Spleen (tissue), 11 donors: ENCODE data around the gene SPEM2. TPM values are rescaled to one million over a fixed set of nuclear protein-coding genes. Genes with fewer than 3 reads are reported as not detected.
A peak's percentile ranks its signal among the peaks of the same experiment; 100 is the strongest.

Experiments used
- DNase-seq: peaks from one replicate; pipeline ENCODE4 v3.0.0-alpha.2; 2020
- H3K27ac ChIP-seq, 8 donors: fragments of 200-600 bp; sonication (generic) in 7 of 8; 1 replicate in 4 of 8; 2 replicates in 4 of 8; pipeline versions ENCODE4 v1.5.0 to v1.8.0; 2016 to 2021; ENCODE audit warnings: inconsistent platforms in 4 of 8, mild to moderate bottlenecking in 4 of 8, moderate library complexity in 1 of 8
- H3K27me3 ChIP-seq, 7 donors: fragments of 200-600 bp; sonication (generic) in 6 of 7; replicated peaks in 1 of 7; 1 replicate in 4 of 7; 2 replicates in 3 of 7; pipeline versions ENCODE4 v1.5.0 to v1.8.0; 2016 to 2021; ENCODE audit warnings: inconsistent platforms in 3 of 7, mild to moderate bottlenecking in 1 of 7
- H3K36me3 ChIP-seq, 6 donors: fragments of 200-600 bp; sonication (generic) in 5 of 6; 1 replicate in 4 of 6; 2 replicates in 2 of 6; pipeline versions ENCODE4 v1.5.0 to v1.8.0; 2016 to 2021; ENCODE audit warnings: inconsistent platforms in 2 of 6
- H3K4me1 ChIP-seq, 6 donors: fragments of 200-600 bp; sonication (generic) in 5 of 6; 1 replicate in 3 of 6; 2 replicates in 3 of 6; pipeline versions ENCODE4 v1.5.0 to v1.8.0; 2016 to 2021; ENCODE audit warnings: inconsistent platforms in 3 of 6
- H3K4me3 ChIP-seq, 8 donors: fragments of 200-600 bp; sonication (generic) in 7 of 8; 1 replicate in 4 of 8; 2 replicates in 4 of 8; pipeline versions ENCODE4 v1.5.0 to v1.8.0; 2016 to 2021; ENCODE audit warnings: inconsistent platforms in 4 of 8, mild to moderate bottlenecking in 4 of 8, moderate library complexity in 2 of 8
- H3K9me3 ChIP-seq, 8 donors: fragments of 200-600 bp; sonication (generic) in 7 of 8; 1 replicate in 4 of 8; 2 replicates in 4 of 8; pipeline versions ENCODE4 v1.5.0 to v1.8.0; 2016 to 2021; ENCODE audit warnings: inconsistent platforms in 4 of 8
- POLR2A ChIP-seq, 3 donors: fragments of 450-650 bp; IDR thresholded peaks; one replicate each; pipeline ENCODE4 v1.5.1; 2017; ENCODE audit warnings: antibody characterized with exemption in 3 of 3, mild to moderate bottlenecking in 1 of 3
- POLR2AphosphoS5 ChIP-seq, 3 donors: sonication (generic); formaldehyde crosslinking; IDR thresholded peaks; one replicate each; pipeline ENCODE4 v1.5.1; 2017; ENCODE audit warnings: antibody characterized with exemption in 3 of 3
- WGBS, 5 donors: extraction: QIAGEN DNeasy Blood & Tissue Kit in 3 of 5; methylation state at CpG; one replicate each; pipeline versions ENCODE4 v1.1.5 to v1.1.7; 2013 to 2018; 5-methylcytosine and 5-hydroxymethylcytosine counted together
- intact Hi-C: fragments of 100-400 bp; cut with DNase I; formaldehyde crosslinking; loops from one replicate; pipeline ENCODE4 v1.15.0; 2023; ENCODE audit warnings: low total_unique reads
- polyA plus RNA-seq, 3 donors: library from polyadenylated mRNA; stranded (reverse); fragments of 200-250 nt; gene quantifications; one replicate each; pipeline ENCODE4 v1.2.1, GENCODE V29; 2013
- total RNA-seq, 7 donors: library from RNA; depleted of rRNA in 3 of 7; stranded (reverse); fragments of >200 nt in 3 of 7; fragmentation: NEBNext Ultra II Directional in 4 of 7; extraction: Animal tissue kit (Norgen Biotek cat#: 25700) in 4 of 7; gene quantifications; one replicate each; pipeline versions ENCODE4 v1.1.0 to v1.2.1, GENCODE V29; 2016 to 2021
- TF ChIP-seq, protein P1 (sequence below), 11 experiments: fragments of 200-600 bp in 7 of 11; fragments of 450-650 bp in 4 of 11; sonication (generic) in 4 of 11; IDR thresholded peaks in 8 of 11; conservative IDR thresholded peaks in 3 of 11; 1 replicate in 7 of 11; 2 replicates in 4 of 11; pipeline versions ENCODE4 v1.4.0 to v1.8.0; 2016 to 2021; ENCODE audit warnings: antibody characterized with exemption in 11 of 11, inconsistent platforms in 4 of 11, mild to moderate bottlenecking in 1 of 11
- donor health status: healthy with polysubstance abuse.
- donor health status: DM: no; HTN: no; CAD: no; lungs with moderate emphysema.
- donor health status: DM: no; HTN: no; CAD: no.
- donor health status: Bipolar disorder and iron deficiency.
- donor health status: healthy.
- donor health status: DM: no; HTN: no; CAD: no.
- donor health status: DM: yes; HTN: yes; CAD: no.

The SPEM2 gene
- total and polyA plus RNA-seq, 10 donors: not detected

DNA sequence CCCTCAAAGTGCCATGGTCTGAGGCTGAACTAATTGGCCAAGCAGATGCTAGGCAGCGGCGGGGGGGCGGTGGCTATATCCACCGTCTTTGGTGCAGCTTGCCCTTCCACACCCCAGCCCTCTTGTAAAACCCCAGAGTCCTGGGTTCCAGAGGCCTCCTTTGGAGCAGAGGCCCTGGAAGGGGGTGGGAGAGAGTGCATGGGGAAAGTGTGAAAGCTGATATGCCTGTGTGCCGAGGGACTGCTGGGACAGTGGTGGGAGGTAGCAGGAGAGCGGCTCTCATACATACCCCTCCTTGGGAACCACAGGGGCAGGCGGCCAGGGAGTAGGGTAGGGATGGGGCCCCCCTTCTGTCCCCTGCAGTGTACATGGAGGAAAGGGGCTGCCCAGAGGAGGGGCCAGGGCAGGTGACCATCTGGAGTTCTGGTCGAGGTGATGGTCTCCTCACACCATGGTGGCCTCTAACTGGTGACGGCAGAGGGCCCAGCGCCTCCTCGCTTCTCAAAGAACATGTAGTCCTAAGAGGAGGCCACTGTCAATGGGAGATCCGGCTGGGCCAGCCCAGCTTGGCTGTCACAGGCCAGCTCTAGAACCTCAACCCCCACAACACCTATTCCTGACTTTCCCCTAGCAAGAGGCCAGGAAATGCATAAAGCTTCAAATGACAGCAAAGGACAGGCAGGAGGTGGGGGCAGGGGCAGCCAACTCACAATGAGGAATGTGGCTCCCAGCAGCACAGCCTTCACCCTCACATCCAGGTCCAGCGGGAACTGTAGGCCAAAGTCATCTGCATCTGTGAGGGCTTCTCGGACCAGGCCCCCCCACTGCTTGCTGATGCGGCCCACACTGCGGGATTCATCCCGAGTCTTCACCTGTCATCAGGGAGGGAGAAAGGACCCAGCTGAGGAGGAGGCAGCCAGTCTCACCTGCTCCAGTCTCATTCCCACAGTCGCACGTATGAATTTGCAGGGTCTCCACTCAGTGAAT, 35.2 kb upstream of the SPEM2 start:
- peaks cover 0 to 67% (median 30%) of the 10 kb centered on the region in 6 donors for H3K36me3 ChIP-seq
- H3K9me3 ChIP-seq: no peaks in the 10 kb centered on the region
- intact Hi-C loops: no loop called here
- TF ChIP-seq POLR2AphosphoS5 (IDR thresholded peaks at IDR 0.05) (peak in 1 of 3 donors; percentile 5), POLR2A (IDR thresholded peaks at IDR 0.05) (no peak)
- TF ChIP-seq, protein P1, sequence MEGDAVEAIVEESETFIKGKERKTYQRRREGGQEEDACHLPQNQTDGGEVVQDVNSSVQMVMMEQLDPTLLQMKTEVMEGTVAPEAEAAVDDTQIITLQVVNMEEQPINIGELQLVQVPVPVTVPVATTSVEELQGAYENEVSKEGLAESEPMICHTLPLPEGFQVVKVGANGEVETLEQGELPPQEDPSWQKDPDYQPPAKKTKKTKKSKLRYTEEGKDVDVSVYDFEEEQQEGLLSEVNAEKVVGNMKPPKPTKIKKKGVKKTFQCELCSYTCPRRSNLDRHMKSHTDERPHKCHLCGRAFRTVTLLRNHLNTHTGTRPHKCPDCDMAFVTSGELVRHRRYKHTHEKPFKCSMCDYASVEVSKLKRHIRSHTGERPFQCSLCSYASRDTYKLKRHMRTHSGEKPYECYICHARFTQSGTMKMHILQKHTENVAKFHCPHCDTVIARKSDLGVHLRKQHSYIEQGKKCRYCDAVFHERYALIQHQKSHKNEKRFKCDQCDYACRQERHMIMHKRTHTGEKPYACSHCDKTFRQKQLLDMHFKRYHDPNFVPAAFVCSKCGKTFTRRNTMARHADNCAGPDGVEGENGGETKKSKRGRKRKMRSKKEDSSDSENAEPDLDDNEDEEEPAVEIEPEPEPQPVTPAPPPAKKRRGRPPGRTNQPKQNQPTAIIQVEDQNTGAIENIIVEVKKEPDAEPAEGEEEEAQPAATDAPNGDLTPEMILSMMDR (IDR thresholded peaks at IDR 0.05 in 8 of 11, conservative IDR thresholded peaks at IDR 0.05 in 3 of 11): no peak
- 88 to 98% (median 91%) methylated on average over 13 to 19 of the region's 19 CpGs for WGBS, 5 donors
- DNase-seq: no peak
- H3K27me3 ChIP-seq: no peaks in the 10 kb centered on the region
- peaks cover 7 to 56% (median 39%) of the 10 kb centered on the region in 6 donors for H3K4me1 ChIP-seq
- H3K27ac ChIP-seq: peak overlapping the region in 7 of 8 donors; percentile 8 to 98 (median 54)
- H3K4me3 ChIP-seq: no peak overlapping the region

DNA sequence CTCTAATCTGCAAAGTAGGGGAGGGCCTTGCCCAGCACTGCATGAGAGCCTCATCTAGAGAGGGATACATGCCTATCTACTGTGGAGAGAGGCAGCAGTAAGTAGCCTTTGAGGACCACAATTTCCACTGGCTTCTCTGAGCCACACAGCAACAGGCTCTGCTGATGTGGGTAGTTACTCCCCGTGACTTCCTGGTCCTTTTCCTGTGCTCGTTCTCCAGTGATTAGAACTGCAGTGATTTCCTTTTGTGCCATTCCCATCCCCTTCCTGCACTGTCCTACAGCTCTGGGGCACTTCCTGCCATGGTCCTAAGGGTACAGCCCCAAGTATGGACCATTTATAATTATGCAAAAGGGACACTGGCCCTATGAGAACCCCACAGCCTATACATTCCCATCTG, 34.1 kb upstream of the SPEM2 start:
- WGBS, 5 donors: 25 to 50% (median 33%) methylated on average over 2 of the region's 2 CpGs
- peaks cover 0 to 67% (median 30%) of the 10 kb centered on the region in 6 donors for H3K36me3 ChIP-seq
- intact Hi-C loops: no loop called here

DNA sequence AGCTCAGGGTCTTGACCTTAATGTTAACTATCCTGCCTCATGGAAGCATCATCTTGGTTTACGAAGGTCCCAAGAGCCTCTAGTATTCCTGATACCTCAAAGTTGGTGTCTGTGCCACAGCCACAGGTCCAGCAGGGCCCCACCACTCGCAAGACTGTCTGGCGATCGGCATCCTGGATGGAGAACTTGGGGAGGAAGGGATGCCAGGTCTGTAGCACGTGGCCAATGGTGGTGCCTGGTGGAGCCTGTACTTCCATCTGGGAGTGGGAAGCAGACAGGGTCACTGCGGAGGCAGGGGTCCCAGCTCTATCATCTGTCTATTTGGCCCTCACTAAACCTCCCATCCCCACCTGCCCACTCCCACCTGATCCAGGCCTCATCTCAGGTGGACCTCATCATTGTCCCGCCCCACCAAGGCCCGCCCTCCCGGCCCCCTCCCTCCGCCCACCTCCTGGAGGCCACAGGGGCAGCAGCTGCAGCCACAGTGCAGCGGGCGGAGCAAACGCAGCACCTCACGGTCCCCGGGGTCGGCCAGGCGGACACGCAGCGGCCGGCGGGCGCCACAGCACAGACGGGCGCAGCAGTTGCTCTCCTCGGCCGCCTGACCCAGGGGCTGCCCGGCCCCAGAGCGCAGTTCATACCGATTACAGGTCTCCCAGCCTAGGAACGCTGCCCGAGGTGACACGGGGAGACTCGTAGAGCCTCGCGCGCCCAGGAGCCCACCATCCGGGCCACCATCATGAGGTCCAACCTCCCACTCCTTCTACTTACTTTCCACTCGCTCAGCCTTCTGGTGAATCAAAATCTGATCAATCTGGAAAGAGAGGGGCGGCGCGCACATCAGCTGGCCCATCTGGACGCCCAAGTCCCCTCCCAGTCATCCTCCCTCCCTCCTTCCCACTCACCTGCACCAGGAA, 32.5 kb upstream of the SPEM2 start:
- DNase-seq: no peak
- no peaks in the 10 kb centered on the region for H3K9me3 ChIP-seq
- H3K4me1 ChIP-seq: peaks cover 7 to 60% (median 42%) of the 10 kb centered on the region in 6 donors
- no peaks in the 10 kb centered on the region for H3K27me3 ChIP-seq
- intact Hi-C loops: no loop called here
- H3K36me3 ChIP-seq: peaks cover 0 to 53% (median 28%) of the 10 kb centered on the region in 6 donors
- 81 to 90% (median 83%) methylated on average over 26 to 42 of the region's 42 CpGs for WGBS, 5 donors
- H3K4me3 ChIP-seq: peak overlapping the region; percentile 77 to 94 (median 81)
- TF ChIP-seq POLR2A (IDR thresholded peaks at IDR 0.05) (no peak), POLR2AphosphoS5 (IDR thresholded peaks at IDR 0.05) (no peak)
- TF ChIP-seq, protein P1 (IDR thresholded peaks at IDR 0.05 in 8 of 11, conservative IDR thresholded peaks at IDR 0.05 in 3 of 11): no peak
- peak overlapping the region in 7 of 8 donors; percentile 66 to 98 (median 93) for H3K27ac ChIP-seq

More for the DNA sequence above, 34.1 kb upstream of the SPEM2 start:
- Histone ChIP-seq H3K4me1 (peaks cover 7 to 60% (median 42%) of the 10 kb centered on the region in 6 donors), H3K27me3 (no peaks in the 10 kb centered on the region), H3K4me3 (no peak overlapping the region), H3K27ac (peak overlapping the region in 7 of 8 donors; percentile 13 to 98 (median 54)), H3K9me3 (no peaks in the 10 kb centered on the region)
- DNase-seq: no peak
- TF ChIP-seq POLR2A (IDR thresholded peaks at IDR 0.05) (no peak), POLR2AphosphoS5 (IDR thresholded peaks at IDR 0.05) (peak in 1 of 3 donors; percentile 64)
